NCI-H2029 (cell line): ENCODE results near the gene RNF31.

Experiments
- DNase-seq: peaks from one replicate; lab custom pipeline; 2025; lab: John Stamatoyannopoulos, UW

The RNF31 gene

DNA sequence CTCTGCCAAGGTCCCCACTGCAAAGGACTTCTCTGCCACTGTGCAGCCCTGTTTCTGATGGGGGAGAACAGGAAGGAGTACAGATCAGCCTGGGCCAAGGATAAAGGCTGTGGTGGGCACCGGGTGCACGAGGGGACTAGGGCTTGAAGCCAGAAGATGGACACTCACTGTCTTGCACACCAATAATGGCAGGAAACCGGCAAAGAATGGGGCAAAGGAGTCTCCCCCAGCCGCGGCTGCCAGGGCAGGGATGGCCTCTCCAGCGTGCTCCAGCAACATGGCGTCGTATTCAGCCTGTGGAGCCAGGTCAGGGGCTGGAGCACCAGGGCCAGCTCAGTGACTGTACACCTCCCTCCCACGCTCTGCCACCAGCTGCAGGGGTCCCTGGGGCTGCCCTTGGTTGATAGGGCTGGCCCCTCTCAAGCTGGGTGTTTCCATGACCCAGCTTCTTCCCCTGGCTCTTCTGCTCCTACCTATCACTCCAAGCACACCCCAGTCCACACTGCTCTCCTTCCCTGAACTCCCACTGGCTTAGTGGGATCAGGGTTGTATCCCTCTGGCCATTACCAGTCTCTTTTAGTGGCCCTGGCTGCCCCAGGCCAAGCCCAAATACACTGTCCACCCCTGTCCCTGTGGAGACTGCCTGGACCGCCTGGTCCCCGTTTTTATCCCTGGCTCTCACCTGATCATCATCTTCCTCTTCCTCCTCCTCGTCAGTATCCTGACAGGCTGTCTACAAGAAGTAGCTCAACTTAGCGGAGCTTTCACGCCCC, 35.0 kb downstream of the RNF31 start:
- no peak for DNase-seq

DNA sequence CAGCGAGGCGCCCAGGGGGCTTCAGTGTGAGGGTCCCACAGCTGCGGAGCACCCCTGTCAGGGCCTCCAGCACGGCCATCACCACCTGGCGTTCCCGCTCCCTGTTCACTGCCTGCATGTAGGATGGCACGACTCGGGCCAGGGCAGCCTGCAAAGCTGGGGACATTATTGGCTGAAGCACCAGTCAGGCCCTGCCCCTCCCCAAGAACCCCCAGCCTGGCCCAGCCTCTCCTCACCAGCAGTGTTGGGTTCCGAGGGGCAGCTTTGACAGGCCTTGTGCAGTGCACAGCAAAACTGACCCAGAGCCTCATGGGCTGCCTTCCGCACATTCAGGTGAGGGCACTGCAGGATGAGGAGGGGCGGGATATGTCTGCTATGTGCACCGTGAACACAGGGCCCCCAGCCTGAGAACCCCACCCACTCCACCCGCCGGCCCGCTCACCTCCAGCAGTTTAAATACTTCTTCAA, 35.8 kb downstream of the RNF31 start:
- no peak for DNase-seq

DNA sequence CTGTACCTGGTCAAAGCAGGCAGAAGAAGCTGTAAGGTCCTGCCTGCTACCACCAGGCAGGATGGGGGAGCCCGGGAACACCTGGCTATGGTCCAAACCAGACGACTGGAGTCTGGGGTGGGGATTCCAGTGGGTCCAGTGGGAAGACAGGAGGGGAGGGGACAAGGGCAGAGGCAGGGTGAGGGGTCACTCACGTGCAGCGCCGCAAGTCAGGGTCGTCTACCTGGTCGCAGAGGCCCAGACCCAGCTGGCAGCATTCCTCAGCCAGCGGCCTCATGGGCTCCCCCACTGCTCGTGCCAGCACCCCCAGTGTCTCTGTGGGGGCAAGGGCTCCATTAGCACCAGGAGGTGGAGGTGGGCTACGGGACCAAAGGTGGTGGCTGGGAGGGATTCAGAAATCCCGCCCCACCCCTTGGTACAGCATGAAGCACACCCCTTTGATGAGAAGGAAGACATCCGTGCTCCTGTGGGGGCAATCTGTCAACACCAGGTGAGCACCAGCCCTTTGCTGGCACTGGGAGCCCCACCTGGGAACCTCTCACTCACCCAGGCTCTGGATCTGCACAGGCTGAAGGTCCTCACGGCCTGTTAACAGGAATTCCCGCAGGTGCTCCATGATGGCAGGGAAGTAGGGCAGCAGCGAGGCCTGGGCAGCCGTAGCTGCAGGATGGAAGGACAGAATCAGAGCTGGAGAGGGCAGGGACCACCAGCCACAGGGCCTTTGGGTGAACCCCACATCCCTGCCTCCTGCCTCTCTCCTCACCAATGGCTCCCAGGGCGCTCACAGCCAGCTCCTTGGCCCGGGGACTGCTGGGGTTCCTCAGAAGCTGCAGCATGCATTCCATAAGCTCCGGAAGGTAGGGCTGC, 37.0 kb downstream of the RNF31 start:
- no peak for DNase-seq

DNA sequence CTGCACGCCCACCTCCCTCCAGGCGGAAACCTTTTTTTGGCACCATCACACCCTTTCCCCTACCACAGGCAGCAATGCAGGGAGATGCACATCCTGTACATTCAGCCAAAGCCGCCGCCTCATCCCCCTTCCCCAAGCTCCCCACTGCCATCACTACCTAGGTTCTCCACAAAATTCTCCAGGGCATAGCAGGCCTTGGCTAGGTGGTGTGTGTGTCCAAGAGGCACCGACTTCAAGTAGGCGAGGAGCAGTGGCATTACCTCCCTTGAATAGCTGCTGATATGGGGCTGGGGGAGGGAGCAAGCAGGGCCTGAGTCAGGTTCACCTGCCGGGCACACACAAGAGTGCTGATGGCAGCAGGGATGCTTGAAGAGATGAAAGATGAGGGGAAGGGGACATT, 37.7 kb downstream of the RNF31 start:
- no peak for DNase-seq

DNA sequence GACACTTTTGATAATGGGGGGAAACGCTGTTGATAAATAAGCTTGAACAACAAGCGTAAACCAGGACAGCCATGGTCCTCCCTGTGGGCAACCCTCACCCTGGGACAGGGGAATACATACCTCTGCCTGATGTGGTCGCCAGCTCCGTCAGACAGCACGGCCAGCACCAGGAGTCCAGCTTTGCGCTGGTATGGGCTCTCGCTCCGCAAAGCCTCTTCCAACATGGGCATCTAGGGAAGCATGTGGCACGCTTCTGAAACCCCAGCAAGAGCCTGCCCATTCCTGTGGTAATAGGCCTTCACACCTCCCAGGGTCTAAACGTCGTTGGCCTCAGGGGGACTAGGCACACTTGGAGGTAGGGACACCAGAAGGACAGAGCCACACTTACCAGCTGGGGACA, 38.4 kb downstream of the RNF31 start:
- DNase-seq, result no peak

DNA sequence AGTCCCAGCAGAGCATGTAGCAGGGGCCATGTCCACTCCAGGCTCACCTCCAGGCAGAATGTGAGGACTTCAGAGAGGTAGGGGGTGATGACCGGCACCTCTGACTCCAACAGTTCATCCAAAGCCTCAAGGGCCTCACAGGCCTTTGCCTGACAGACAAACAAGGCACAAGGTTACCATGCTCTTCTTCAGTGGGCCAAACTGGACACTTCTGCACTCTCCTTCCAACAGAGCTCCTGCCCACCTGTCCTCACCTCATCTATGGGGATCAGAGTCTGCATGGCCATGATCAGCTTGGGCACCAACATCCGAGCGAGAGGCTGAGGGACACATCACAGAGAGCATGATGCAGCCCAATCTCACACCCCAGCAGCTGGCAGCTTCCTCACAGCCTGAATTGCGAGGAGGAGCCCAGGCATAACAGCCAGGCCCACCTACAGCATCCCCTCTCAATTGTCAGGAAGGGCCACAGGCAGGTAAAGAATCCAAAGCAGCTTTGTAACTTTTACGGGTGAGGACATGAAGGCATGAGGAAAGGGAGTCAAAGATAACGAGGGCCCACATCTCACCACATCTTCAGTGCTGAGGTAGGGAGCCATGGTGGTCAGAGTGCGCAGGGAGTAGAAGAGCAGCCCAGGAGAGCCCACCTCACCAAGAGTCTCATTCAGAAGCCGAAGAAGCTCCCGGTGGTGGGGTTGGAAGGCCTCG, 39.7 kb downstream of the RNF31 start:
- no peak for DNase-seq

DNA sequence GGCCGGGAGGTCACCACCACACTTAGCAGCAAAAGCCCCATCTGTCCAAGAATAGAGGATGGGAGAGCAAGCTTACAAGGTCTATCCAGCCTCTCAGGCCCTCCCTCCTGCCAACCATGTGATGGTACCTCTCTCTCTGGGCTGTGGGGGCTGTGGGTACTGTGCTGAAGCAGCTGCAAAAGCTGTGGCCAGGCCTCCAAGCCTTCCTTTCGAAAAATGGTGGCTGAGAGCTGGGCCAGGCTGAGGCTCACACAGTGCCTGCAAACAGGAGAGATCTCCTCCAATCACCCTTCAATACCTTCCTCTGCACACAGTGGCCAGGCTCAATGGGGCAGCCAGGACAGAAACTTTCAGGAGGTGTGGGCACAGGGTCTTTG, 40.2 kb downstream of the RNF31 start:
- no peak for DNase-seq

DNA sequence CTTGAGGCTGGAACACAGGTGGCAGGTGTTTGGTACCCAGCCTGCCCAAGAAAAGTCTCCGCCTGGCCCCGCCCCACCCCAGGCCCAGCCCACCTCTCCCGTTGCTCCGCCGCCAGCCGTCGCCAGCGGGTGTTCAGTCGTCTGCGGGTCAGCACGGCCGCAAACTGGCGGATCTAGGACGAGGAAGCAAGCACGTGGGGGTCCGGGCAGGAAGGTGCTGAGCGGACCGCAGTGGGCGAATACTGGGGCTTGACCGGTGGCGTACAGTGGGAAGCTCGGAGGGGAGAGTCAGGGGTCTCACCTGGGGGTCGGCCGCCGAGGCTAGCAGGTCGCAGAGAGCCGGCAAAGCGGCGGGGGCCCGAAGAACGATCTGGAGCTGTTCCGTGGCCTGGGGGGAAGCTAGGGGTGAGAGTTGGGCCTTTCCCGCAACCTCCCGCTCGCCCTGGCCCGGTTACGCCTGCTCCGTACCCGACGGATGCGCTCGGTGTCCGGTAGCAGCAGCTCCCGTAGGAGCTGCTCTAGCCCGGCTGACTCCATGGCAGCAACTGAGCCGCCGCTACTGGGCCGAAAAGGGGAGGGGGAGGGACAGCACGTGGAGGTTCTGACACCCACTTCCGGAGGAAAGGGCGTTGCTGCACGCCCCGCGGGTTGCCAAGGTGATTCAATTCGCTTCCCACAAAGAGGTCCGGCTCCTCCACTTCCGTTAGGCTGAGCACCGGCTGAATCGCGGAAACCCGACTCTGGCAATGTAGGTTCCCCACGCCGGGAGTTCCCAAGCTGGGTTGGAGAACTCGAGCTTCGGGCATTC, 41.2 kb downstream of the RNF31 start, which contains the start of gene IPO4:
Gene IPO4 (minus strand): TSS at position 566 of the 808 bp plus-strand sequence. CDS start 29 bp downstream, at position 537.
- peak; percentile 96 for DNase-seq

DNA sequence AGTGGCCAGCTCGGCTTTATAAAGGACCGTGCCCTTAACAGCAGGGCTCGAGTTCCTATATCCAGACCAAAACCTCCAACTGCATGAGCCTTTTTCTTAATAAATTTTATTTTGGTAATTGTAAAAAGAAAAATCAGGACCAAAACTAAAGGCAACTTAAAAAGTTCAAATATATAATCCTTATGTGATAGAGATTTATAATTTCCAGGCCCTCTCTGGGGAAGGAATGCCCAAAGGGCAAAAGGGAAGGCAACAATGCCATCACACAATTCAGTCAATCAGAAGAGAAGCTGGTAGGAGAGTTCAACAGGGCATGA, 41.7 kb downstream of the RNF31 start:
- no peak for DNase-seq

DNA sequence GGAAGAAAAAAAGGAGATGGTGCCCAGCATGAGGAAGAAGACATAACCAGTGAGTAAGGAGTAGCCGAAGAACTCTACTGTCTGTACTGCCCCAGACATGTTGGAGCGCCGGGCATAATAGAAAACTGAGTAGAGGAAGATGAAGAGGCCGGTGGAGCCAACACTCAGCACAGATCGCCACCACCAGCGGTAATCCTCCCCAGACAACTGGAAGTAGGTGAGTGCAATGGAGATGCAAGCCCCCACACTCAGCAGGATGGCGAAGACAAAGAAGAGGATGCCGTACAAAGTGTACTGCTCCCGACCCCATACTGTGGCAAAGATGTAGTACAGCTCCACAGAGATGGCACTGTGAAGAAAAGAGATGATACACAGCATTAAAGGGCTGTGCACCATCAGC, 42.2 kb downstream of the RNF31 start:
- DNase-seq, result no peak

DNA sequence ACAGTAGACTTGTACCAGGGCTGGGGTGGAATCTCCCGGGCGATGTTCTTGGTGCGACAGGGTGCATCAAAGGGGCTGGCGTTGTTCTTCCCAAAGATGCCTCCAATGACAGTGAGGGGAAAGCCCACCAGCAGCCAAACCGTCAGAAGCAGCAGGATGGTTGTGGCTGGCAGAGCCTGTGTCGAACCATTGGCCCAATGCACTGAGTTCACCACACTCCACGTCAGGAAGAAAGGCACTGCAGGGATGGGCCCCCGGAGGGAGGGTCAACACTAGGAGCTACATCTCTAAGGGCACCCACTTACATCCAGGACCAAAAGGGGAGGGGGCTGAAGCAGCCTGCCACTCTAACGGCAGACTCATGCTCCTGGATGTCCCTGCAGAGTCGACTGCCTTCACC, 43.1 kb downstream of the RNF31 start:
- DNase-seq, result no peak

DNA sequence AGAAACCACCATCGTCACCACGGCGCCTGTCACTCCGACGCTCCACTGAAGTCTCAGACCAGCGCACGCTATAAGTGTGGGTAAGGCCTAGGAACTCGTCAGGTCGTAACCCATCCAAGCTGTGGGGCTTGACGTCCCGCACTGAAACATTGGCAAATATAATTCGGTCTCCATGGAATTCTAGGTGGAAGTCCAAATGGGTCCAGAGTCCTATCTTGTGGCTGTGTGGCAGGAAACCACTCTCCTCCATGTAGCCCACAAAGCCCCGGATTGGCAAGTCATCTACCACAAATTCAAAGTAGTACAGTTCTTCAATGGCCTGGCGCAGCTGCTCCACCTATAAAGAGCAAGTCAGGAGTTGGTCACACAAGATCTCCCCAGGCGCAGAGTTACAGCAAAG, 45.6 kb downstream of the RNF31 start:
- DNase-seq, result no peak

DNA sequence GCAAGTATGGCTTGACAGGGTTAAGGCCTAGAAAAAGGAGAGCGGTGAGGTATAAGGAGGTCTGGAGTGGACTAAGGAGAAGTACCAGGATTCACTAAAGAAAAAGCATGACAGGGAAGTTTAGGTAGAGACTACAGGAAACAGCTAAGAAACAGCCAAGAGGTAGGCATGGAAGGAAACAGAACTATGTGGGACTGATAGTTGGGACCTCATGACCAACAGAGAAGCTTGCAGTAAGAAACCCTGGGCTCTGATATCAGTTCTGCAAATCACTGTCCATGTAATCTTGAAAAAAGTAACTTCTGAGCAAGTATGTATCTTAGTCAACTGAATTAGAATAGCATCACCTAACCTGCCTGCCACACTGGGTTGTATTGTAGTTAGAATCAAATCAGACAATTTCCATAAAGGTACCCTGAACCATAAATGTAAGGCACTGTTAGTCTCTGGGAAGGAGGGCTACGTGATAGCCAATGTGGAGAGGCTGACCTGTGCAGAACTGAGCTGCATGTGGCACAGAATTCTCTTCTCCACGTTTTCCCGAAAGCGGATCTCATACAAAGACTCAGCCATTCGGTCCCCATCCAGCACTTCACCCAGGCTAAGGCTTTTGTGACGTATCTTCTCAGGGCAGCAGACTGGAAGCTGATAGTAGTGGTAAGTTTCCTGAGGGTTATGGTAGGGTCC, 47.0 kb downstream of the RNF31 start:
- DNase-seq, result no peak

DNA sequence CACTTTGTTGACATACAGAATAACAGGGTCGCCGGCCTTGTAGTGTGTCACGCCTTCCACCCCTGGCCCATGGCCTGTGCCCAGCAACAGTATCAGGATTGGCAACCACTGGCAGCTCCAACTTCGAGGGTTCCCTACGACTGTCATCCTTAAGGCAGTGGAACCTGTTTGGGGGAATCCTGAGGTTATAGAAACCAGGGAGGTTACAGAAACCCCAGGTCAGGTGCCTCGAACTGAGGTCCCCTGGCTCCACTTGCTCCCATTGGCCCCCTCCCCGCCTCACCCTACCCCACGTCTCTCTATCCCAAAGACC, 47.5 kb downstream of the RNF31 start:
- no peak for DNase-seq

DNA sequence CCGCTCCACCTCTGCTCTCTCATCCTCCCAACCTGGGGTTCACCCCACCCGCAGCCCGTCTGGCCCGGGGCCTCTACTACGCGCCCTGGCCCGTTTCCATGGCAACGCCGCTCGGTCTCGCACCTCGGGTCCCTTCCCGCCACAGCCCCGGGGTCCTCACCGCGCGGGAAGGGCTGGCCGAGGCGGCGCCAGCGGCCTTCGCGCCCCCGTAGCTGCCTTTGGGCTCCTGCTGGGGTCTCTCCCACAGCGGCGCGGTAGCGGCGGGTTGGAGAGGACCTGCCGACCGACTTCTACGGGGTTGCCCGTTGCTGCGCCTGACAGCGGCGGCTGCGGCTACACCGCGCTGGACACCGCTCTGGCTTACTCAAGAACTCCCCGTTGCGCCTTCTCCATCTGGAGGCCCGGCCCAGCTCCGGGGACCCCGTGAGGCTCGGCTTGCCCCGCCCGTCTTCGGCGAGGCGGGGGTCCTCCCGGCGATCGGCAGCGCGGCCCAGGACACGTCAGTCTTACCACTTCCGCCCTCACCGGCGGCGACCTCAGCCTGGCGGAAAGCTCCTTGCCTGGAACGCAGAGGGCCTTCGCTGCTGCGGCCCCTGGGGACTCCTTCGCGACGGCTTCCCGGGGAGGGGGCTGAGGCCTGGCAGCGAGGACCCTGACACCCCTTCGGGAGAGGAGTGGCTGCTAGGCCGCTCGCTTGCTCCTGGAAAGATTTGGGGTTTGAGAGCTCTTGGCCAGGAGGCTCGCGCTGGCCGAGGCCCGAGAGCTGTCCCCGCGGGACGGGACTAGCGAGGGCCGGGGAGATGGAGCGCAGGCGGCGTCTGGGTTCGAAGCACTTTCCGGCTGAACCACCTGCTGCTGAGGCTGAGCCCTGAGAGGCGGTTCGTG, 48.1 kb downstream of the RNF31 start, which contains the start of gene TM9SF1:
Gene TM9SF1 (minus strand): TSS at position 256 of the 885 bp plus-strand sequence. CDS start 422 bp downstream, outside the sequence.
- DNase-seq, result peak; percentile 61

DNA sequence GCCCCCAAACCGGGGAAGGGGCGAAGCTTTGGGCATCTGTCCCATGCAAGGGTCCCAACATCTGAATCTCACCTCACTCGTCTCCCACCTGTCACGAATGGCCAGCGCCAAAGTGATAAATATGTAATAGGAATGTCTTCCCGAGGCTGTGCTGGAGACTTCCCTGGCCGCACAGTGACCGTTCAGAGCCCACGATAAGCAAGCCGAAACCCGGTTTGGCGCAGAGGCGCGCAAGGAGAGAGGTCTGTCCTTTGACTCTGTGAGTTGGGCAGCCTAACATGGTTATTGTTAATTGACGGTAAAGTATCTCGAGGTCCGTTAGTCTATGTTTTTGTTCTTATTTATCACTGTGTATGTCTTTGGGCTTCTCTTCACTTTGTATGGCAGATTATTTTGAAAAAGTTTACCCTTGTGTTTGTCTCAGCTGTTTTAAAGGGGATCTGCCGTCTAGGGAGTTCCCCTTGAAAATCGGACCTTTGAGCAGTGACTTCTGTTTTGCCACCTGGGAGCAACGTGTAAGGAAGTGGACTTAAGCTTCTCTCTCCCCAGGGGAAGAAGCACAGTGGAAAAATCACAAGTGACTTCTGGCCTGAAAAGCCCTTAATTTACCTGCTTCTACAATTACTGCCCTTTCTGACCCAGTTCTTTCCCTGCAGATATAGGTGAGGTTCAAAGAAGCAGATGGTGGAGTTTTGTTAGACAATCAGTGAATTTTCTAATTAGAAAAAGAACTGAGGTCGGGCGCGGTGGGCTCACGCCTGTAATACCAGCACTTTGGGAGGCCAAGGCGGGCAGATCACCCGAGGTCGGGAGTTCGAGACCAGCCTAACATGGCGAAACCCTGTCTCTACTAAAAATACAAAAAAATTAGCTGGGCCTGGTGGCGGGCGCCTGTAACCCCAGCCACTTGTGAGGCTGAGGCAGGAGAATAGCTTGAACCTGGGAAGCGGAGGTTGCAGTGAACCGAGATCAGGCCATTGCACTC, 49.1 kb downstream of the RNF31 start:
- no peak for DNase-seq

DNA sequence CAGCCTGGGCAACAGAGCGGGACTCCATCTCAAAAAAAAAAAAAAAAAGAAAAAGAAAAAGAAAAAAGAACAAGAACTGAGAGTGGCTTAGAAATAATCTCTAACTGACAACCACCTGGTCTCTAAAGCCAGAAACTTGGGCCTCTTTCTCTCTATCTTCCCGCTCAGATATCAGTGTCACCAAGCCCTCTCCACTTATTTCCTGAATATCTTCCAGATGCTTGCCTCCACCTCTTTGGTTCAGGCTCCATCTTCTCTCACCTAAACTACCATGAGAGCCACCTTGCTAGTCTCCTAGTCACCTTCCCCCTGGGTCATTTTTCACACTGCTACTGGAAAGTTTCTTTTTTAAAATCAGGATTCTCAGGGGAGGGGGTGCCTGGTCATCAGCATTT, 49.8 kb downstream of the RNF31 start:
- no peak for DNase-seq

DNA sequence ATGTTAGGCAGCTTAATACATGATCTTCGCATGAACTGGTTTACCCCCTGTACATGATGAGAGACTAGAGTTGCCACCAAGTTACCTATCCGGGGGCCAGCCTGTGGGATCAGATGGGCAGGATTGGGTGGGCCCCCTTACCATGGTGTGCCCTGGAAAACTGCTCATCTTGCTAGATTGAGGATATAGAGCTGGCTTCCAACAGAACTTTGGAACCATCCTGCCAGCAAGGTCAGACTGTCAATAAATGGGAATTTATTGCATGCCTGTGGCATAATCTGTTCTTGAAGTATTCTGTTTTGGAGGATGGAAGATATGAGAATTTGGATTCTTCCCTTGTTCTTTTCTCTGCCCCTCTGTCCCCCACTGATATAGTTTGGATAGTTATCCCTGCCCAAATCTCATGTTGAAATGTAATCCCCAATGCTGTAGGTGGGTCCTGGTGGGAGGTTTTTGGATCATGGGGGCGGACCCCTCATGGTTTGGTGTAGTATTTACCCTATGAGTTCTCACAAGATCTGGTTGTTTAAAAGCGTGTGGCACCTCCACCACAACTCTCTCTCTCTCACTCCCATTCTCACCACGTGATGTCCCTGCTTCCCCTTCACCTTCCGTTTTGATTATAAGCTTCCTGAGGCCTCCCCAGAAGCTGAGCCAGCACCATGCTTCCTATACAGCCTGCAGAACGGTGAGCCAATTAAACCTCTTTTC, 51.7 kb downstream of the RNF31 start:
- no peak for DNase-seq
